K562 (cell line): ENCODE measurements around the gene ZNF692. TPM values are rescaled to one million over a fixed set of nuclear protein-coding genes. Genes with fewer than 3 reads are reported as not detected.

Experiments
- ATAC-seq: fragments of 200-7000 bp; cut with Tn5 transposase; 3 replicates; pipeline ENCODE4 v1.9.1; 2020; ENCODE audit warnings: moderate library complexity
- BruUV-seq: library from RNA; stranded (reverse); fragments of 400-500 nt; replicated peaks from 2 replicates; lab custom pipeline; 2021; lab: Mats Ljungman, UMichigan
- CTCF ChIA-PET: fragments of 300-600 bp; formaldehyde crosslinking; extraction: SDS; loops from one replicate; lab custom pipeline; 2021; ENCODE audit warnings: low intra/inter-chr PET ratio; lab: Yijun Ruan, JAX
- POLR2A ChIA-PET: fragments of 300-600, 350-650 bp; sonication (Branson Sonifier 250); formaldehyde crosslinking; extraction: SDS; loops from one replicate; lab custom pipeline; 2021; ENCODE audit warnings: antibody characterized with exemption, inconsistent platforms; lab: Yijun Ruan, JAX
- DNase-seq, 4 experiments: peaks; one replicate each; pipeline versions ENCODE4 v3.0.0 to v3.0.0-alpha.2; 2011 to 2018; ENCODE audit warnings: low spot score in 3 of 4, mixed read lengths in 3 of 4; ENCODE audit errors: extremely low read depth in 1 of 4
- FAIRE-seq: peaks from 2 replicates; lab custom pipeline; 2011; peaks lifted over from hg19 to GRCh38; lab: Jason Lieb, UNC
- H2AFZ ChIP-seq: 2 replicates; pipeline ENCODE4 v1.6.0; 2011; ENCODE audit warnings: low read depth, low read length, control low read depth, inconsistent platforms
- H3K27ac ChIP-seq: fragments of 200-600 bp; 3 replicates; pipeline ENCODE4 v1.8.0; 2011; ENCODE audit warnings: low read depth, mild to moderate bottlenecking, control low read depth, inconsistent platforms, low read length, moderate library complexity, mixed read lengths; ENCODE audit errors: extremely low read depth
- H3K27me3 ChIP-seq, 2 experiments: fragments of 300-600 bp in 1 of 2; 2 replicates in 1 of 2; 3 replicates in 1 of 2; pipeline versions ENCODE4 v1.6.0 to v1.8.0; 2011; ENCODE audit warnings: inconsistent platforms in 2 of 2, low read length in 2 of 2, mild to moderate bottlenecking in 1 of 2, mixed read lengths in 1 of 2, moderate library complexity in 1 of 2; ENCODE audit not compliant: control insufficient read depth in 2 of 2, insufficient read depth in 2 of 2
- H3K36me3 ChIP-seq: fragments of 300-600 bp; 3 replicates; pipeline ENCODE4 v1.8.0; 2011; ENCODE audit warnings: mild to moderate bottlenecking, low read length, inconsistent platforms; ENCODE audit not compliant: control insufficient read depth, insufficient read depth
- H3K4me1 ChIP-seq, 2 experiments: fragments of 200-600 bp in 1 of 2; replicated peaks in 1 of 2; 2 replicates in 1 of 2; 3 replicates in 1 of 2; pipeline versions ENCODE4 v1.5.1 to v1.8.0; 2011; ENCODE audit warnings: inconsistent platforms in 2 of 2, low read length in 2 of 2, mild to moderate bottlenecking in 1 of 2, mixed read lengths in 1 of 2, moderate library complexity in 1 of 2; ENCODE audit not compliant: control insufficient read depth in 2 of 2, insufficient read depth in 2 of 2
- H3K4me2 ChIP-seq: 2 replicates; pipeline ENCODE4 v1.6.1; 2011; ENCODE audit warnings: low read length, control low read depth, inconsistent platforms, mixed read lengths; ENCODE audit not compliant: insufficient read depth
- H3K4me3 ChIP-seq: fragments of 200-600 bp; sonication (generic), shearing (Covaris generic); 2 replicates; pipeline ENCODE4 v1.5.1; 2016; ENCODE audit warnings: control low read depth, inconsistent platforms
- H3K79me2 ChIP-seq: fragments of 200-600 bp; 3 replicates; pipeline ENCODE4 v1.8.0; 2011; ENCODE audit warnings: low read length, inconsistent platforms; ENCODE audit not compliant: control insufficient read depth, insufficient read depth
- H3K9ac ChIP-seq, 2 experiments: 2 replicates each; pipeline versions ENCODE4 v1.6.0 to v1.6.1; 2011; ENCODE audit warnings: low read depth in 2 of 2, low read length in 2 of 2, control low read depth in 1 of 2, inconsistent platforms in 1 of 2, mild to moderate bottlenecking in 1 of 2, mixed read lengths in 1 of 2; ENCODE audit not compliant: insufficient read depth in 1 of 2
- H3K9me1 ChIP-seq: one replicate; pipeline ENCODE4 v1.6.0; 2011; ENCODE audit warnings: inconsistent platforms, mild to moderate bottlenecking, low read length, moderate library complexity; ENCODE audit not compliant: control insufficient read depth, insufficient read depth
- H3K9me3 ChIP-seq: replicated peaks from 2 replicates; pipeline ENCODE4 v1.5.1; 2011; ENCODE audit warnings: low read depth, low read length, inconsistent platforms; ENCODE audit not compliant: control insufficient read depth, insufficient read depth
- H4K20me1 ChIP-seq: replicated peaks from 2 replicates; pipeline ENCODE4 v1.6.1; 2011; ENCODE audit warnings: low read length, inconsistent platforms, mixed read lengths; ENCODE audit not compliant: control insufficient read depth, insufficient read depth
- BACH1 ChIP-seq: fragments of 200-800 bp; sonication (Bioruptor generic); IDR thresholded peaks from 2 replicates; pipeline ENCODE4 v1.6.1; 2016; ENCODE audit warnings: missing genetic modification characterization, missing compliant biosample characterization
- BCL6 ChIP-seq: fragments of 250-450 bp; sonication (Bioruptor Pico); IDR thresholded peaks from 2 replicates; pipeline ENCODE4 v1.4.0; 2020
- E2F4 ChIP-seq: sonication (generic); formaldehyde crosslinking; IDR thresholded peaks from 2 replicates; pipeline ENCODE4 v1.8.0; 2022; ENCODE audit warnings: mild to moderate bottlenecking, low read depth, missing genetic modification reagents
- GTF3C2 ChIP-seq: IDR thresholded peaks from 3 replicates; pipeline ENCODE4 v1.6.1; 2011; ENCODE audit warnings: borderline replicate concordance, mild to moderate bottlenecking, moderate library complexity; ENCODE audit not compliant: insufficient read length; ENCODE audit errors: extremely low read depth
- HDAC1 ChIP-seq, 2 experiments: fragments of 450-650 bp; IDR thresholded peaks; 2 replicates each; pipeline ENCODE4 v1.6.1; 2016 to 2017; ENCODE audit warnings: inconsistent platforms in 1 of 2, mild to moderate bottlenecking in 1 of 2, moderate library complexity in 1 of 2
- HLTF ChIP-seq: fragments of 450-650 bp; IDR thresholded peaks from 2 replicates; pipeline ENCODE4 v1.6.1; 2016
- NUFIP1 ChIP-seq: fragments of 450-650 bp; IDR thresholded peaks from 2 replicates; pipeline ENCODE4 v1.6.1; 2018; ENCODE audit not compliant: partially characterized antibody
- PHF20 ChIP-seq: fragments of 450-650 bp; IDR thresholded peaks from 2 replicates; pipeline ENCODE4 v1.6.1; 2018; ENCODE audit not compliant: partially characterized antibody
- SRSF3 ChIP-seq: fragments of 200-400 bp; formaldehyde crosslinking; IDR thresholded peaks from 2 replicates; pipeline ENCODE4 v1.6.1; 2016; ENCODE audit warnings: mild to moderate bottlenecking, low read length, moderate library complexity; ENCODE audit not compliant: insufficient read depth
- TCF7L2 ChIP-seq: fragments of 150-350 bp; IDR thresholded peaks from 2 replicates; pipeline ENCODE4 v1.6.1; 2016; ENCODE audit warnings: low read depth, mild to moderate bottlenecking, low read length, moderate library complexity
- U2AF2 ChIP-seq: fragments of 200-400 bp; formaldehyde crosslinking; optimal IDR thresholded peaks from 2 replicates; pipeline ENCODE3; 2017; ENCODE audit warnings: low read depth, mild to moderate bottlenecking, low read length
- ZNF174 ChIP-seq: fragments of 250-450 bp; sonication (Bioruptor Pico); IDR thresholded peaks from 2 replicates; pipeline ENCODE4 v1.4.0; 2020; ENCODE audit warnings: mild to moderate bottlenecking
- ZNF512 ChIP-seq: IDR thresholded peaks from 2 replicates; pipeline ENCODE4 v1.6.1; 2016; ENCODE audit warnings: missing genetic modification characterization, missing compliant biosample characterization
- WGBS: fragments of 100-300 bp; shearing (Covaris generic); methylation state at CpG from one replicate; pipeline ENCODE4 v1.1.6; 2016; ENCODE audit warnings: low coverage, mixed read lengths; ENCODE audit not compliant: insufficient coverage; ENCODE audit errors: missing lambda C conversion rate; 5-methylcytosine and 5-hydroxymethylcytosine counted together
- in situ Hi-C: fragments of 300-500 bp; cut with MboI; formaldehyde crosslinking; loops from 4 replicates; pipeline ENCODE4 v1.15.0; 2018; ENCODE audit warnings: inconsistent platforms, mixed read lengths
- intact Hi-C: fragments of 100-400 bp; cut with micrococcal nuclease; formaldehyde crosslinking; loops from 2 replicates; pipeline ENCODE4 v1.14.2; 2022
- polyA plus RNA-seq, 8 experiments: library from polyadenylated mRNA; depleted of rRNA in 4 of 8; stranded (reverse) in 5 of 8; unstranded in 3 of 8; fragments of >200 nt; fragmentation: Nextera tagmentation in 2 of 8; fragmentation: Illumina TruSeq in 1 of 8; extraction: Ambion mirVana in 2 of 8; extraction: Trizol in 1 of 8; gene quantifications; 2 replicates each; pipeline versions ENCODE4 v1.2.1 to v1.2.3, GENCODE V29; 2011 to 2014; ENCODE audit warnings: inconsistent platforms in 1 of 8, missing spikeins in 1 of 8
- total RNA-seq, 7 experiments: library from RNA; depleted of rRNA in 6 of 7; stranded (reverse); fragments of >200 nt in 6 of 7; fragmentation: Illumina TruSeq in 2 of 7; extraction: Trizol in 2 of 7; gene quantifications; 2 replicates each; pipeline versions ENCODE4 v1.2.1 to v1.2.3, GENCODE V29; 2011 to 2021; ENCODE audit warnings: low replicate concordance in 1 of 7

Gene ZNF692
- total and polyA plus RNA-seq, 9 of the 15 experiments (the other 6 are each of a cell fraction or from before 2014, with no cell fraction given), result 8.4 to 143 (median 55.9) TPM

GRCh38 chr1:248828845-248829244 is 30.0 kb downstream of the ZNF692 start (continued):
- TF ChIP-seq SRSF3 (no peak), ZNF512 (no peak), ZNF174 (no peak), U2AF2 (no peak), BCL6 (CRISPR knock-in tag) (no peak)

GRCh38 chr1:248825909-248826760 is 32.8 kb downstream of the ZNF692 start, which contains the start of gene SH3BP5L:
TSS of gene SH3BP5L (minus strand) at chr1:248825915. CDS start at chr1:248824935, 980 bp downstream.
- peaks cover 29 to 50% of the 10 kb centered on the region in 2 experiments for H3K4me1 ChIP-seq
- peak within 1 kb of the TSS; percentile 99 for H2AFZ ChIP-seq
- H4K20me1 ChIP-seq, result no peaks in the 10 kb centered on the region; the same call in 1 of the 2 replicates
- DNase-seq (peak; percentile 88 to 98 (median 92)), FAIRE-seq (peak; percentile 92), ATAC-seq (peak; percentile 90)
- no peaks in the 10 kb centered on the region for H3K9me1 ChIP-seq
- WGBS, result under 1% methylated on average over 52 of the region's 56 CpGs
- ChIA-PET CTCF (interaction anchor here (0.6 to 1.5 kb wide), 3 partner anchors 80 to 969 kb away, joined by 3 read pairs; partner anchors contain the start of gene TRIM58), POLR2A (interaction anchor here (0.6 to 6.8 kb wide), 10 partner anchors 9 to 973 kb away, joined by 3 to 78 read pairs (median 4); partner anchors contain the start of genes ZNF672 and ZNF692)
- H3K27me3 ChIP-seq, result no peaks in the 10 kb centered on the region
- peak within 1 kb of the TSS; percentile 99 to 100 for H3K9ac ChIP-seq
- H3K4me3 ChIP-seq, result peak within 1 kb of the TSS; percentile 90
- in situ Hi-C loops, result no loop called here
- H3K9me3 ChIP-seq, result 0 out of 2 replicates have a peak, but pooled peaks cover under 1% of the 10 kb centered on the region
- intact Hi-C loops, result loop anchor here (1.0 to 5.0 kb wide), 3 partner anchors 12 to 969 kb away; partner anchors contain the start of genes PGBD2, TRIM58 and ZNF672
- peak within 1 kb of the TSS; percentile 100 for H3K4me2 ChIP-seq
- H3K36me3 ChIP-seq, result peaks cover 36% of the 10 kb centered on the region; the same call in 2 of the 3 replicates
- BruUV-seq, result TSS peak; percentile 93
- peaks cover 43% of the 10 kb centered on the region for H3K79me2 ChIP-seq
- peak within 1 kb of the TSS; percentile 99 for H3K27ac ChIP-seq
- TF ChIP-seq BACH1 (peak; percentile 84; the same call in 1 of the 2 replicates), TCF7L2 (peak; percentile 90), NUFIP1 (no peak), PHF20 (peak; percentile 69), HLTF (0 out of 2 replicates have a peak, but pooled peaks have one; percentile 37), GTF3C2 (no peak), HDAC1 (IDR thresholded peaks at IDR 0.05) (peak in 1 of 2 experiments; percentile 57; a peak in 1 of 4 replicates), E2F4 (no peak)
